Measurements from ENCODE around the gene KCNK16. TPM values are rescaled to one million over a fixed set of nuclear protein-coding genes. Genes with fewer than 3 reads are reported as not detected.

Gene KCNK16
- total RNA-seq, 2 donors from 2014 or later, result not detected

GRCh38 chr6:39365281-39366074 is 43.0 kb upstream of the KCNK16 start:
- no peaks in the 10 kb centered on the region for H3K9me3 ChIP-seq
- TF ChIP-seq CTCF (IDR thresholded peaks at IDR 0.05), result no peak
- no peak overlapping the region for H3K4me3 ChIP-seq
- H3K36me3 ChIP-seq, result no peaks in the 10 kb centered on the region
- no peaks in the 10 kb centered on the region for H3K27me3 ChIP-seq (replicated peaks; ENCODE audit: insufficient read depth)
- no peak overlapping the region for H3K27ac ChIP-seq
- H3K4me1 ChIP-seq (ENCODE audit: control insufficient read depth in 1 of 2, low read depth in 2 of 2), result peaks cover 3 to 12% of the 10 kb centered on the region in 2 donors
- DNase-seq (ENCODE audit: low spot score) (no peak), ATAC-seq (ENCODE audit: insufficient number of reproducible peaks, low FRiP score, low read depth) (no peak)

- H3K27me3 ChIP-seq (replicated peaks; ENCODE audit: insufficient read depth), result no peaks in the 10 kb centered on the region
- TF ChIP-seq CTCF (IDR thresholded peaks at IDR 0.05), result no peak
- no peak for DNase-seq (ENCODE audit: low spot score)
These were observed 40.8 kb upstream of the KCNK16 start for GRCh38 chr6:39363280-39363679.

GRCh38 chr6:39362487-39362865 is 40.0 kb upstream of the KCNK16 start:
- Histone ChIP-seq H3K27me3 (replicated peaks; ENCODE audit: insufficient read depth) (no peaks in the 10 kb centered on the region), H3K36me3 (no peaks in the 10 kb centered on the region), H3K27ac (no peak overlapping the region), H3K9me3 (no peaks in the 10 kb centered on the region), H3K4me3 (no peak overlapping the region), H3K4me1 (ENCODE audit: control insufficient read depth in 1 of 2, low read depth in 2 of 2) (no peaks in the 10 kb centered on the region)
- no peak for TF ChIP-seq CTCF (IDR thresholded peaks at IDR 0.05)
- ATAC-seq (ENCODE audit: insufficient number of reproducible peaks, low FRiP score, low read depth), result no peak
- DNase-seq (ENCODE audit: low spot score), result no peak

More at GRCh38 chr6:39363280-39363679, 40.8 kb upstream of the KCNK16 start:
- no peaks in the 10 kb centered on the region for H3K36me3 ChIP-seq
- H3K4me3 ChIP-seq, result no peak overlapping the region
- H3K9me3 ChIP-seq, result no peaks in the 10 kb centered on the region
- H3K27ac ChIP-seq, result no peak overlapping the region
- no peaks in the 10 kb centered on the region for H3K4me1 ChIP-seq (ENCODE audit: control insufficient read depth in 1 of 2, low read depth in 2 of 2)
- ATAC-seq (ENCODE audit: insufficient number of reproducible peaks, low FRiP score, low read depth), result no peak

- Histone ChIP-seq H3K27me3 (replicated peaks; ENCODE audit: insufficient read depth) (no peaks in the 10 kb centered on the region), H3K36me3 (no peaks in the 10 kb centered on the region), H3K27ac (no peak overlapping the region), H3K4me1 (ENCODE audit: control insufficient read depth in 1 of 2, low read depth in 2 of 2) (no peaks in the 10 kb centered on the region), H3K9me3 (no peaks in the 10 kb centered on the region), H3K4me3 (no peak overlapping the region)
- TF ChIP-seq CTCF (IDR thresholded peaks at IDR 0.05), result peak; percentile 82
- ATAC-seq (ENCODE audit: insufficient number of reproducible peaks, low FRiP score, low read depth) (no peak), DNase-seq (ENCODE audit: low spot score) (no peak)
These were observed 39.4 kb upstream of the KCNK16 start for GRCh38 chr6:39361657-39362486.

GRCh38 chr6:39360378-39360777 is 37.9 kb upstream of the KCNK16 start:
- DNase-seq (ENCODE audit: low spot score), result no peak
- Histone ChIP-seq H3K4me3 (no peak overlapping the region), H3K36me3 (no peaks in the 10 kb centered on the region), H3K27ac (no peak overlapping the region), H3K9me3 (no peaks in the 10 kb centered on the region), H3K4me1 (ENCODE audit: control insufficient read depth in 1 of 2, low read depth in 2 of 2) (no peaks in the 10 kb centered on the region), H3K27me3 (replicated peaks; ENCODE audit: insufficient read depth) (no peaks in the 10 kb centered on the region)
- ATAC-seq (ENCODE audit: insufficient number of reproducible peaks, low FRiP score, low read depth), result no peak
- no peak for TF ChIP-seq CTCF (IDR thresholded peaks at IDR 0.05)
